Vagina (tissue), 2 donors: ENCODE data around the gene PRKG2.

Experiments used
- CTCF ChIP-seq, 3 experiments: fragments of 450-650 bp in 2 of 3; fragments of 200-600 bp in 1 of 3; sonication (generic) in 1 of 3; IDR thresholded peaks; one replicate each; pipeline ENCODE4 v1.5.1; 2017 to 2019; ENCODE audit warnings: antibody characterized with exemption in 3 of 3, mild to moderate bottlenecking in 2 of 3, moderate library complexity in 2 of 3
- POLR2AphosphoS5 ChIP-seq, 2 donors: sonication (generic); formaldehyde crosslinking; IDR thresholded peaks; one replicate each; pipeline ENCODE4 v1.9.0; 2017; ENCODE audit warnings: antibody characterized with exemption in 2 of 2, mild to moderate bottlenecking in 2 of 2, low read depth in 1 of 2; ENCODE audit not compliant: insufficient read depth in 1 of 2

DNA sequence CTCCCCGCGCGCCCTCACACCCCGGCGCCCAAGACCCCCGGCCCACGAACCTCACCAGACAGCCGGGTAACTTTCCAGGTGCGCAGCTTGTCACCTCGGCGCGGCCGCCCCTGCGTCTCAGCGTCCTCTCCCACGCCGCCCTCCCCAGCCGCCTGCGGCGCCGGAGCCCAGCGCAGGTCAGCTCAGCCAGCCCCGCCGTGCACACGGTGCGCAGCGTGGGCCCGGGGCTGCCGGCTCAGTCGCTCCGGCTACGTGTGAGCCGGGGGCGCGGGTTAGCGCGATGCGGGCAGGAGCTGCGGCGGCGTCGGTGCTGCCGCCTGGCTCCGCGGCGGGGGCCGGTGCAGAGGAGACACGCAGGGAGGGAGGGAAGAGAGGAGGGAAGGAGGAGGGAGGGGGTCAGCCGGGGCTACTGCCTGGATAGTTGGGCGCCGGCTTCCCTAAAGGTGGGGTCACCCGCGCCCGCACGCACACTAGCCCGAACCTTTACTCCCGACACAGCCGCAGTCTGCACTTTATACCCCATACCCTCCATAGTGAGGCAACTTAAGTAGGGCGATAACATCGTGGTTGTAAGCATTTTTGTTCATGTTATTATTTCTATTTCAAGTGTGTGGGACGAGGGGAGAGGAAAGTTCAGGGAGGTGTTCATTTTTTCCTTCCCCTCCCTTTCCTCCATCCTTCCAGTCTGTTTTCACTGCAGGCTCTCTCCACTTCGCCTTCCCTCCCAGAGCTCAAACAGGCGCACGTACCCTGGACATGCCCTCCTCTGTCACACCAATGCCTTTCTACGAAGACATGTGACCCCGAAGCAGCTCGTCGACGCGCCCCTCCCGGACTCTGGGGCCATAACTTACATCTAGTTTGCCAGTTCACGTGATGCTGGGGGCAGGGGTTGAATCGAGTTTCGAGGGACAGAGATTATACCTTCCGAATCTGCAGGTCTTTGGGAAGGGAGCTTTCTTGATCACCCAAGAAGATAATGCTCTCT, at the start of gene PRKG2:
- TF ChIP-seq POLR2AphosphoS5 (IDR thresholded peaks at IDR 0.05; ENCODE audit: insufficient read depth in 1 of 2, low read depth in 1 of 2) (no peak), CTCF (IDR thresholded peaks at IDR 0.05) (no peak)
